GM18499 (cell line): ENCODE data around the gene AGPAT2.
"Not testable (repeated sequence)": the region's sequence is repeated elsewhere in the genome, so short reads cannot be mapped to it uniquely, and the experiment has no call there.

ENCODE experiments used
- ATAC-seq: cut with Tn5 transposase; IDR thresholded peaks from one replicate; pipeline ENCODE4 v1.9.1; 2021; ENCODE audit warnings: moderate number of reproducible peaks; ENCODE audit not compliant: insufficient read depth, unreplicated experiment

AGPAT2 gene

DNA sequence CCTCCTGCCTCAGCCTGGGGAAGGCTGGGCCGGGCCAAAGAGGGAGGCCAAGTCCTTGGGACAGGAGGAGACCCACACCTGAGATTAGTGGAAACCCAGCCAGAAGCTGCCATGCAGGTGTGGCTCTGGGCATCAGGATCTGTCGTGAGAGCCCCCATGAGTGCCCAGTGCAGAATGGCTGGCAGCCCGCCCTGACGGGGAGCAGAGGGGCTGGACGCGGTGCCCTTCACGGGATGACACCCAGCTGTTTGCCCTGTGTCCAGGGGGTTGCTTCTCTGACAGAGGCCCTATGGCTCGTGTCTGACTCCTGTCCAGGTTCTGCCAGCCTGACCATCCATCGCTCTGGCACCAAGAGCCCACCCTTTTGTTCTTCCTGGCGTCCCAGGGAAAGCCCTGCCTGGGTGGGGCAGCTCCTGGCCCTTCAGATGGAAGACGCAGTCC is 33.7 kb upstream of the AGPAT2 start:
- ATAC-seq, result no peak

DNA sequence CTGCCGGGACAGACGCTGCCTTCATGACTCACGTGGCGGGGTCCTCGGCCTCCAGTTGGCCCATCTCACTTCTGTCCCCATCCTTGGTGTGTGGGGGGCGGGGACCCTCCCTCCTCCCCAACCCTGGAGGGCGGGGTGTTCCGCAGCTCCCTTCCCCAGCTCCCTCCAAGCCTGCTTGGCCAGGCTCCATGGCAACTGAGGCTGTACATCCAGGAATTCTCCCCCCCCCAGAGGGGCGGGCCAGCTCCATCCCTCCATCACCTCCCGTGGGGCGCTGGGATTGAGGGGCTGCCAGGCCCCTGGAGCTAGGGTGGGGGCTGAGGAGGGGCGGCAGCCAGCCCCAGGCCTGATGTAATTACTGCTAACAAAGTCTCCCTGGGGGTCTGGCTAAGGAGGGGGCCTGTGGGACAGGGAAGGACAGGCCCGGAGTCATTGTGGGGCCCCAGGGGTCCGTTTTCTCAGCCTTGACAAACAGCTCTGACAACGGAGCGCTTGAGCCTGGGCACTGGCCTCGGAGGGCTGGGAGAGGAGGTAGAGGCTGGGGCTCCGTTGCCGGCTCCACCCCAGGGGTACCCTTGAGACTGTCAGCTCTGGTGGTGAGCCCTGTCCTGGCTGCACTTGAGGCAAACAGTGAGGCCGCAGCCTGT is 33.1 kb upstream of the AGPAT2 start:
- ATAC-seq, result no peak

DNA sequence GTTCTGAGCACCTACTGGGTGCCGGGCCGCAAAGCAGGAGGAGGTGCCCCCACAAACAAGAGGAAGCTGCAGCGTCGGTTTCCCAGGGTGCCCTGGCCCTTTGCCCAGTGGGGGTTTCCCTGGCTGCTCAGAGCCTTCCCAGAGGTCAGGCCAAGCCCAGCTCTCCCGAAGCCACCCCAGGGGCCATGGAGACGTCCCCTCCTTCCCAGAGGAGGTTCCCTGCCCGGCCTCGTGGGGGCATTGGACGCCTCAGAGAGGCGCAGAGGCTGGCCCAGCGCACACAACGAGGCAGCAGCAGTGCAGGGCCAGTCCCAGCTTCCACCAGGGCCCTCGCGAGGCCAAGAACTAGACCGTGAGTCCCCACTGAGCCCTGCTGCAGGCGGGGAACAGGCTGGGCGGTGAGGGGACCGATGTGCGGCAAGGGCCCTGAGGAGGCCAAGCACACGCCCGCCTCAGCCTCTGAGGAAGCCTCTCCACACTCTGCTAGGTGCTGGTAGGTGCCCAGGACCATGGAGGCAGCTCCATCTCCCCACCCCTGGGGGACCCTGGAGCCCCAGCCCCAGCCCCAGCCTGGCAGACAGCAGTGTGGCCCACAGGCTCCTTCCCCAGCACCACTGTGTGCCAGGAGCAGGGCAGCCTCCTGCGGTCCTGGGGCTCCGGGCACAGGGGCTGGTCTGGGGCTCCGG is 32.1 kb upstream of the AGPAT2 start:
- no peak for ATAC-seq

DNA sequence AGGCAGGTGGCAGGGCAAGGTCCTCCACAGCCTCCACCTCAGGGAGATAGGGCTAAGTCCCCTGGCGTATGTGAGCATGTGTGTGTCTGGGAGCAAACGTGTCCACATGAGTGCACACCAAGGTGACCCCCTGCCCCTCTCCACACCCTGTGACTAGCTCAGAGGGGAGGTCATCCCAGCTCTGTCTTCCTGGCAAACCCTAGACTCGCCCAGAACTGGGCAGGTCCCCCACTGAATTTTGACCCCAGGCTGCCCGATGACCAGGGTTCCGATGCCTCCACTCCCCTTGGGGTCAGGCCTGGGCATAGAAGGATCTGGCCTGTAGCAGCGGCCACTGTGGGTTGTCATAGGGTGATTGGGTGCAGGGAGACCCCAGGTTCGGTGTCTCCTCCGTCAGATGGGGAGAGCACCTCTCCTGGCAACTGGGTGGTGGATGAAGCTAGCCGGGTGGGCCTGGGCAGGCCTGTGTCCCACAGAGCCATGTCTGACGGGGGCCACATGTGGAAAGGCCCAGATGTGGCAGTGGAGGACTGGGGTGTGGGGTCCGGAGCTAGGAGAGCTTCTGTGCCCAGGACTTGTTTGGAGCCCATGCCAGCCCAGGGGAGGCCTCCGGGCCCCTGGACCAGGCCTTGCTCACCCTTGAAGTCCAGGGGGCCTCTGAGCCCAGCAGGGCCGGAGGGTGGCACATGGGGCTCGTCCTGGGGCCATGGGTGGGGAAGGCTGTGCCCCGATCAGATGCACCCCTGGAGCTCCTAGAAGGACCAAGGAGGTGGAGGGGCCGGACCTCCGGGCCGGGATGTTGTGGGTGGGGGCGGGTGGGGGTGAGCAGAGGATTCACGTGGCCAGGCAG is 31.3 kb upstream of the AGPAT2 start:
- no peak for ATAC-seq

DNA sequence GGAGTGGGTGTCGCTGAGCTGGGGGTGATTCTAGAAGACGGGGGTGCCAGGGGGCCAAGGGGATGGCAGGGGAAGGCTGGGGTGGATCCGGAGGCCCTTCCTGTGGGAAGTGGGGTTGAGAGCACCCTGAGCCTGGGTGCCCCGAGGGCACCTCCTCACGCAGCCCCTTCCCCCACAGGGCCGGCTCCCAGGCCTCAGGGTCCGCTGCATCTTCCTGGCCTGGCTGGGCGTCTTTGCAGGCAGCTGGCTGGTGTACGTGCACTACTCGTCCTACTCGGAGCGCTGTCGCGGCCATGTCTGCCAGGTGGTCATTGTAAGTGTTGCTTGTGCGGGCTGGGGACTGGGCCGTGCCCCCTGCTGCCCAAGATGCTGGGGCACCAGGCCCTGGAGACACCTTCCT is 30.1 kb upstream of the AGPAT2 start:
- no peak for ATAC-seq

DNA sequence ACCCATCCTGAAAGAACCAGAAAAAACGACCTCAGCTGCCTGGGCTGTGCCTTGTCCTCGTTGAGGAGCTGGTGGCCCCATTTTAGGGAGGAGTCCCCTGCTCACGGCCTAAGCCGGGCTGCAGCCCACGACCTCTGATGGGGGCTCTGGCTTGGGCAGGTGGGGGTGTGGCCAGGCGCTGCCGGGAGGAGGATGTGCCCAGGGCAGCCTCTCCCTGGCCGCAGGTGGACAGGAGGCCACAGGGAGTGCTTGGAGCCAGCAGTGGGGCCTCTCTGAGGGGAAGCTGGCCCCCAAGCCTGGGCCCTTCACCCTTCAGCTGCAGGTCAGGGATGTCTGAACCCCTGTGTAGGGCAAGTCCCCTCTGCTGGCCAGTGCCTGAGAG is 27.6 kb upstream of the AGPAT2 start:
- ATAC-seq, result no peak

DNA sequence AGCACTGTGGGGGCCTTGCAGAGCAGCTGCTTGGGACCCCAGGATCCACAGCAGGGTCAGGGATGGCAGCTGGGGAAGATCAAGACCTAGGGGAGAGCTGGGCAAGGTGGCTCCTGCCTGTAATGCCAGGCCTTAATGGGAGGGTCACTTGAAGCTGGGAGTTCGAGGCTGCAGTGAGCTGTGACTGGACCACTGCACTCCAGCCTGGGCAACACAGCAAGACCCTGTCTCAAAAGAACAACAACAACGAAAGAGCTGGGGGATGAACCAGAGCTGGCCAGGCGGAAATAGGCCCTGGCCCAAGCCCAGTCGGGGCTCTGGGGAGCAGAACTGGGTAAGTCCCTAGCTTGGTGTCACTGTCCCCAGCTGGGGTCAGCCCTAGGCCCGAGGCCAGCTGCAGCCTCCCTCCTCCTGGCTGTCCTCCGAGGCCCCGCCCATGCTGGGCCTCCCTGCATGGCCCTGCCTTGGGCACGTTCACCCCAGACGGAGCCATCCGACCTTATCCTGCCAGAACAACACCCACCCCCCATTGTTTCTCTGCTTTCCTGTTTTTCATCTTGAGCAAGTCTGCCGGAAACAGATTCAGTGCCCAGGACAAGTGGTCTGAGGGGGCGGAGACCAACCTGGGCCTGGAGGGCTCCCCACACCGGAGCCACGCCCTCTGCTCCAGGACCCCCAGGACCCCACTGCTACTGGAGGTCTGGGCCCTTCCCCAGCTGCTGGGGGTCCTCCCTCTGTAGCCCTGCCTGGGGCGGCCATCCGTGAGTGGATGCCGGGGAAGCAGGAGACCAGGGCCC is 27.0 kb upstream of the AGPAT2 start:
- ATAC-seq, result no peak

DNA sequence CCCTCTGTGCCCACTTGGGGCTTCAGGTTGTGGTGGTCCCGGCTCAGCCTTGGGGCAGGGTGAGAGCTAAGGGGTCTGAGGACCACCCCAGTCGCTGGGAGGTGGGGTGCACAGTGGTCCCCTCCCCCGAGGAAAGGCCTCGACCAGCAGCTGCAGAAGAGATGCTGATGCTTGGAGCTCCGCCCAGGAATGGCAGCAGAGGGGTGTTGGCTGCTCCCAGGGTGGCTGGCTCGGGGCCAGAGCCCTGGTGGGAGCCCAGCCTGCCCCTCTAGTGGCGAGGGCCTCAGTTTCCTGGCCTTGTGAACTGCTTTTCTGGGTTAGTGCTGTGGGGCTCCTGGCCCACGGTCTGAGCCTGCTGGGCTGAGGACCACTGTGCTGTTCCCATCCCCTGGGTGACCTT is 26.3 kb upstream of the AGPAT2 start:
- ATAC-seq, result no peak

DNA sequence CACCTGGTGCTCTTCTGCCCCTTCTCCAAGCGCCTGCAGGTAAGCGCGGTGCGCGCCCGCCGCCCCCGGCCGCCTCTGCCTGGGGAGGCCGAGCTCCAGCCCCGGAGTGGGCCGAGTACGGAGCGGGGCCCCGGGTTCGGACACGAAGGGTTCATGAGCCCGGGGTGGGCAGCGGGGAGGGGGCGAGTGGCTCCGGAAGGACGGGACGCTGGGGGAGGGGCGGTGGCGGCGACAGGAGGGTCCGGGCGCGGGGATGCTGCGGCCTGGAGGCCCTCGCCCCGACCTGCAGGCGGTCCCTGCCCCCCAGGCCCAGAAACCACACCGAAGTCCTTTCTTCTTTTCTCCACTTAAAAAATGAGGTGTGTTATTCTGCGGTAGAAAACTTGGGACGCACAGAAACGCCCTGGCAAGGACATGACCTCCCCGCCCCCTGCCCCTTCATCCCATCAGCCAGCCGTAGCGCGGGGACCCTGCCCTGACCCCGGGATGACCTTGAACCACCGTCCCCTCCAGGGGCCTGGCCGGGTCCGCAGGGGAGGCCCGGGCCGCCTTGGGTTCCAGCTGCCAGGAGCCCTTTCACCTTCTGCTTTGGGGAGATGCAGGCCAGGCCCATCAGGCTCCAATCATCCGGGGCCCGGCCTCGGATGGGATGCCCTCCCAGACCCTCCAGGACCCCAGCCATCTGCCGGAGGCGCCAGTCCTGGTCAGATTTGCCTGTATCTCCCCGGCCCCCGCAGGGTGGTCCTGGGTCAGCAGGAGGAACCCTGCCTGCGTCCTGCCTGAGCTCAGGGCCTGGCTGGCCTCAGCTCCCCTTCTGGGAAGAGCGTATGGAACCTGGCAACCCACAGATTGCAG is 25.7 kb upstream of the AGPAT2 start:
- ATAC-seq, result no peak

DNA sequence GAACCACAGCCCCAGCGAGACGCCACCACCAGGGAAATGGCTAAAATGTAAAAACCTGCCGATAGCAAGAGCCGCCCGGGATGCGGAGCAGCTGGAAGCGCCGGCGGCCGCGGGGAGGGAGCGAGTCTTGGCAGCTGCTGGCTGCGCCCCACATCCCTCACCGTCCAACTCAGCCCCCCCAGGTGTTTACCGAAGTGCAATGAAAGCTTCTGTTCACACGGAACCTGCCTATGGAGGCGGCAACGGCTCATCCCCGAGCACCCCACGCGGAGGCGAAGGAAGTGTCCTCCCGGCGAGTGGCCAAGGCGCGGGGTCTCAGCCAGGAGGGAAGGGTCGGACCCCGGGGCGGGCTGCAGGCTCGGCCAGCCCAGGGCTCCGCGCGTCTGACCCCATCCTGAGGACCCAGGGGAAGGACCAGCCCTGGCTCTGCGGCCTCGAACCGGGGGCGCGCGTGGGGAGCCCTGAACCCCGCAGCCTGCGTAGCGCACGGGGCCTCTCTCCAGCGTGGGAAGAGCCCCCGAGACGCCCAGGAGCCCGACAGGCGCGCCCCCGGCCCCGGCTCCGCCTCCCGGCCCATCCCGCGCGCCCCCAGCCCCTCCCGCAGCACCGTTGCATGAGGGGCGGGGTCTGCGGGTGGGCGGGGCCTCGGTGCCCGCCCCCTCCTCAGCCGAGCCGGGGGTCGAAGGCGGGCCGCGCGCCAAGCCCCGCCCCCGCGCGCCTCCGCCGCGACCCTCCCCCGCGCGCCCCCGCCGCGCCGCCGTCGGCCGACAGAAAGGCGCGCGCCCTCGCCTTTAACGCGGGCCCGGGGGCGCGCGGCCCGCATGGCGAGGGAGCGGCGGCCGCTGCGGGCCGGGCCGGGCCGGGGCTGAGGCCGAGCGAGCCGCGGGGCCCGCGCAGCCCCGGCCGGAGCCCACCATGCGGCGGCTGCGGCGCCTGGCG is 24.8 kb upstream of the AGPAT2 start, which contains the start of gene DIPK1B:
Gene DIPK1B, plus strand, starts transcription at position 822 of the 939 bp plus-strand sequence. Its CDS starts 94 bp downstream, at position 916.
- ATAC-seq, result no peak

DNA sequence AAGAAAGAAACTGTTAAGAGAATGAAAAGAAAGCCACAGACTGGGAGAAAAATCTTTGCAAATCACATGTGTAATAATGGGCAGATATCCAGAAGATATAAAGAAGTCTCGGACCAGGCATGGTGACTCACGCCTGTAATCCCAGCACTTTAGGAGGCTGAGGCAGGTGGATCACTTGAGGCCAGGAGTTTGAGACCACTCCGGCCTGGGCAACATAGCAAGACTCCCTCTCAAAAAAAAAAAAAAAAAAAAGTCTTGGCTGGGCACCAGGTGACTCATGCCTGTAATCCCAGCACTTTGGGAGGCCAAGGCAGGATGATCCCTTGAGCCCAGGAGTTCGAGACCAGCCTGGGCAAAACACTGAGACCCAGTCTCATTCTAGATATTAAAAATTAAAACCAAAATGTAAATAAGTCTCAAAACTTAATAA is 24.0 kb upstream of the AGPAT2 start:
- not testable (repeated sequence) for ATAC-seq

DNA sequence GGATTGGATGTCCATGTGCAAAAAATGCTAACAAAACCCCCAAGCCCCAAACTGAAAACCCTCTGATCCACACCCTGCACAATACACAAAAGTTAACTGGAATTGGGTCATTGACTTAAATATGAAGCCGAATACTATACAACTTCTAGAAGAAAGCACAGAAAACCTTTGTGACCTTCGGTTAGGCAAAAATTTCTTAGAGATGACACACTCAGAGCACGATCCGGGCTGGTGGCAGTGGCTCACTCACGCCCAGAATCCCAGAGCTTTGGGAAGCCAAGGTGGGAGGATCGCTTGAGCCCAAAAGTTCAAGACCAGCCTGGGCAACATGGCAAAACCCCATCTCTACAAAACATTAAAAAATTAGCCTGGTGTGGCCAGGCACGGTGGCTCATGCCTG is 23.3 kb upstream of the AGPAT2 start:
- no peak for ATAC-seq

DNA sequence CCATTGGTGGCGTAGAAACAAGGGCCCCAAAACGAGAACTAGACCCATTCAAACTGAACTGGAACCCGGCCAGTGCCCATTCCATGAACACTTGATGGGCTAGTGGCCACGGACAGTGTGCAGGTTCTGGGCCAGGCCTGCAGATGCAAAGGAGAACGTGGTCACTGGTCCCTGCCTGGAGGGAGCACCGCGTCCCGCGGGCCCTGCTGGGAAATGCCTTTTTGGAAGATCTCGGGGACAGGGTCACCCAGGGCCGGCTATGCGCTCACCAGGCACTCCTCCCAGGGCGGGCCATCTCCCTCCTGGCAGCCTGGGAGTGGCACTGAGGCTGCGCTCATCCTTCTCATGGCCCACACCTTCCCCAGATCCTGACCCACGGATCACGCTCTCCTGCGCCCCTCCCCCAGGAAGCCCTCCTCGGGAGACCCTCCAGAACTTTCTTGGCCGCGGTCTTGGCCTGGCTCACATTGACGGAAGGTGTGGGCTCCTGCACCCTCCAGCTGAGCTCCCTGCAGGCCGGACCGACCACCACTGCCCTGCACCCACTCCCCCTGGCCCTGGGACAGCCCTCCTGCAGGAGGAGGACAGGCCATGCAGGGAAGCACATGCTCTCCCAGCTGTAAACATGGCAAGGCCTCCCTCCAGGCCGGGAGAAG is 22.3 kb upstream of the AGPAT2 start:
- ATAC-seq, result no peak

DNA sequence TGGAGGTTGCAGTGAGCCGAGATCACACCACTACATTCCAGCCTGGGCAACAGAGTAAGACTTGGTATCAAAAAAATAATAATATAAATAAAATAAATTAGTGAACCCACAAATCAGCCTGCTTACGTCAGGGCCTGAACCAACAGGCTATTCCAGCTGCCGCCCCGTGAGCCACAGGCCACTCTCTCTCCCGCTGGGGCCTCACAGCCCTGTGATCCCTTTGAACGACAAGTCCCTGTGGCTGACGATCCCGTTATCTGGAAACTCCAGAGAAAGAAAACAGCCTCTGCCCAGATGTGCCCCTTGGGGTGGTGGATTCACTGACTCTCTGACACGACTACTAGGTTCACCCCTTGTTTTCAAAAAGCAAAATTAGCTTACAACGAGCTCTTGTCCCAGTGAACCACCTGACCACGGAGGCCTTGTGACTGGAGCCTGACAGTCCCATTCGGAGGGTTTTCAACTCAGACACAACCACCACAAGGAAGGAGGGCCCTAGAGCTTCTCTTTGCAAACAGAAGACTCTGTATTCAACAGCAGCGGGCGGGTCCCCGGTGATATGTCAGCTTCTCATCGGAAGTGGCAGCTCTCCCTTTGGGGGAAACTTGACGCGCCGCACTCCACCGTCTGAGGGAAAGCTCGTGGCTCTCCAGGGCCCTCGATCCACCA is 20.7 kb upstream of the AGPAT2 start:
- no peak for ATAC-seq

DNA sequence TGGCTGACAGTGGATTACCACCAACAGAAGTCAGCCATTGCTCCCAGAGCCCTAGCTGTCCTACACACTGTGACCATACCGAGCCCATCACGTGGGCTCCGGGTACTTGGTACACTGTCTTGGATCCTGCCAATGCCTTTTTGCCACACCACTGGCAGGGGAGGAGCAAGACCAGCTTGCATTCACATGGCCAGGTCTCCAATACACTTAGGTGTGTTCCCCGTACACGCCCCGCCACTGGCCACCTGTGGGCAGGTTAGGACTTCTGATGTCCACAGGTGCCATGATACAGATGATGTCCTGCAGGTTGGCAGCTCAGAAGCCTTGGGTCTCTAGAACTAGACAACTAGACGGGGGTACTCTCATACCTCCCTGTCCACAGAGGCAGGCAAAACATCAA is 19.8 kb upstream of the AGPAT2 start:
- no peak for ATAC-seq

DNA sequence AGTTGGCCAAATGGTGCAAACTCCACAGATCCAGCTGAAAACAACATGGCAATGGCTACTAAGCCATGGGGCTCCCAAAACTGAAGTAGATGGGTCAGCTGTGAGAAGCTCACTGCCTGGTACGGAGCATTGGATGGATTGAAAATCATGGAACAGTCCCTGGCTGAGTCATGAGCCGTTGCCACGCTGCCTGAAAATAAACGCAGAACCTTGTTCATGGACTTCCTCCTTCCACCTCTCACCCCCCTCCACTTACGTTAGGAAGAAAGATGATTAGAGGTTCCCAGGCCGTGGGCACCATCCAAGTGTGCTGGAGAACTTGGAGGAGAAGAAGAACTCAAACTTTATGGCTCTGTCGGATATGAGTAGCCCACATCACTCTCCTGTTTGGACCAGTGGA is 18.3 kb upstream of the AGPAT2 start:
- no peak for ATAC-seq

DNA sequence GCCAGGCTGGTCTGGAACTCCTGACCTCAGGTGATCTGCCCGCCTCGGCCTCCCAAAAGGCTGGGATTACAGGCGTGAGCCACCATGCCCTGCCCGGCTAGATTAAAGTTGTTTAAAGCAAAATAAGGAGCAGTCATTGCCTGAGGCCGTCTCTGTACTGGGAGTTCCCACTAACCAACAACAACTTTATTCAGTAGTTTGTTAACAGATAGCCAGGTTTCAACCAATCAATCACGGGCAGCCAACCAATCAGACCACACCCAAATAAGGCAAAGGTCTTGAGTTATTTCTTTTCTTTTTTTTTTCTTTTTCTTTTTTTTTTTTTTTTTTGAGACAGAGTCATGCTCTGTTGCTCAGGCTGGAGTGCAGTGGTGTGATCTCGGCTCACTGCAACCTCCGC is 17.5 kb upstream of the AGPAT2 start:
- ATAC-seq, result not testable (repeated sequence)
